Gastrocnemius medialis (tissue), 4 donors: ENCODE data around the gene SYCP1.

Experiments
- POLR2A ChIP-seq, 2 donors: fragments of 450-650 bp; IDR thresholded peaks; one replicate each; pipeline ENCODE4 v1.6.1; 2017; ENCODE audit warnings: antibody characterized with exemption in 2 of 2, mild to moderate bottlenecking in 2 of 2, moderate library complexity in 2 of 2
- TF ChIP-seq, protein P1 (sequence below), 5 experiments: fragments of 450-650 bp in 3 of 5; fragments of 200-600 bp in 2 of 5; sonication (generic) in 2 of 5; IDR thresholded peaks in 4 of 5; conservative IDR thresholded peaks in 1 of 5; 1 replicate in 4 of 5; 2 replicates in 1 of 5; pipeline ENCODE4 v1.5.1; 2016 to 2019; ENCODE audit warnings: antibody characterized with exemption in 5 of 5, mild to moderate bottlenecking in 3 of 5, moderate library complexity in 3 of 5

DNA sequence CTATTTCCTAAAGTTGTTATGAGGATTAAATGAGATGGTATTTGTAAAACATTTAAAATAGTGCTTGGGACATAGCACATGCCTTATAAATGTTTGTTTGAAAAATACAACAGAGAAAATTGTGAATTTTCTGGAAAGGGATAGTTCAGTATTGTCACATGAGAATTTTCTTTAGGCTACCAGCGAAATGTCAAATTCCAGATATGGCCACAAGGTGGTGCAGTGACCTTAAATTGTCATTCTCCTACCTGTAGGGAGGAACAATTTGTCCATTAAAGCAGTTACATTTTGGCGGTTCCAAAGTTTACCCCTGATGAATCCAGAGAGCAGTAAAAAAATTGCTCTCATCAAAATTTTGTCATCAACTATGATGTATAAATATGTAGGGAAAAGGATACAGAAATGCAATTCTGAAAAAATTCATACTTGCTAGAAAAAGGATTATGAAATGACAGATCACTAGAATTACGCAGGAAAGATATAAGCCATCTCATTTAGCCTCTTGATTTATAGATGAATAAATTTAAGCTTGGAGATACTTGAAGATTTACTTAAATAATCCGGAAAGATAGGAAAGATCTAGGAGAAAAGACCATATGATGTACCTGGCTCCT is 124.7 kb downstream of the SYCP1 start:
- TF ChIP-seq, protein P1, sequence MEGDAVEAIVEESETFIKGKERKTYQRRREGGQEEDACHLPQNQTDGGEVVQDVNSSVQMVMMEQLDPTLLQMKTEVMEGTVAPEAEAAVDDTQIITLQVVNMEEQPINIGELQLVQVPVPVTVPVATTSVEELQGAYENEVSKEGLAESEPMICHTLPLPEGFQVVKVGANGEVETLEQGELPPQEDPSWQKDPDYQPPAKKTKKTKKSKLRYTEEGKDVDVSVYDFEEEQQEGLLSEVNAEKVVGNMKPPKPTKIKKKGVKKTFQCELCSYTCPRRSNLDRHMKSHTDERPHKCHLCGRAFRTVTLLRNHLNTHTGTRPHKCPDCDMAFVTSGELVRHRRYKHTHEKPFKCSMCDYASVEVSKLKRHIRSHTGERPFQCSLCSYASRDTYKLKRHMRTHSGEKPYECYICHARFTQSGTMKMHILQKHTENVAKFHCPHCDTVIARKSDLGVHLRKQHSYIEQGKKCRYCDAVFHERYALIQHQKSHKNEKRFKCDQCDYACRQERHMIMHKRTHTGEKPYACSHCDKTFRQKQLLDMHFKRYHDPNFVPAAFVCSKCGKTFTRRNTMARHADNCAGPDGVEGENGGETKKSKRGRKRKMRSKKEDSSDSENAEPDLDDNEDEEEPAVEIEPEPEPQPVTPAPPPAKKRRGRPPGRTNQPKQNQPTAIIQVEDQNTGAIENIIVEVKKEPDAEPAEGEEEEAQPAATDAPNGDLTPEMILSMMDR (IDR thresholded peaks at IDR 0.05 in 4 of 5, conservative IDR thresholded peaks at IDR 0.05 in 1 of 5) = peak; percentile 64 to 78 (median 67)
- no peak for TF ChIP-seq POLR2A (IDR thresholded peaks at IDR 0.05)
